ENCODE data around the gene CARS1.
A peak's percentile ranks its signal among the peaks of the same experiment; 100 is the strongest.

Gene CARS1

DNA sequence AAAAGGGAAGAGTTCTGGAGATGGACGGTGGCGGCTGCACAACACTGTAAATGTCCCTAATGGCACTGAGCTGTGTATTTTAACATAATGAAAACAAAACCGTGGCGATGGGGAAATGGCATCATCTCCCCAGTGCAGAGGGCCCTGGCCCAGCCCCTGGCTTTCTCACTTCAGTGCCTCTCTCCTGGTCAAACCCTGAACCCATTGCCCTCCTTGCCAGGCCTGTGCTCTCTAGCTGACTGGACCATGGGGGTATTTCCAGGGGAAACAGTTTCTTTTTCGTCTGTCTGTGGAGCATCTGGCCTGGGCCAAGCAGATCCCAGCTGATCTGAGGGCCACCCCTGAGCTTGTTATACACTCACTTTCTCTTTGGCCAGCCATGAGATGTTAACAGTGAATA, 47.7 kb downstream of the CARS1 start:
- DNase-seq (ENCODE audit: low read depth in 2 of 2) = no peak

DNA sequence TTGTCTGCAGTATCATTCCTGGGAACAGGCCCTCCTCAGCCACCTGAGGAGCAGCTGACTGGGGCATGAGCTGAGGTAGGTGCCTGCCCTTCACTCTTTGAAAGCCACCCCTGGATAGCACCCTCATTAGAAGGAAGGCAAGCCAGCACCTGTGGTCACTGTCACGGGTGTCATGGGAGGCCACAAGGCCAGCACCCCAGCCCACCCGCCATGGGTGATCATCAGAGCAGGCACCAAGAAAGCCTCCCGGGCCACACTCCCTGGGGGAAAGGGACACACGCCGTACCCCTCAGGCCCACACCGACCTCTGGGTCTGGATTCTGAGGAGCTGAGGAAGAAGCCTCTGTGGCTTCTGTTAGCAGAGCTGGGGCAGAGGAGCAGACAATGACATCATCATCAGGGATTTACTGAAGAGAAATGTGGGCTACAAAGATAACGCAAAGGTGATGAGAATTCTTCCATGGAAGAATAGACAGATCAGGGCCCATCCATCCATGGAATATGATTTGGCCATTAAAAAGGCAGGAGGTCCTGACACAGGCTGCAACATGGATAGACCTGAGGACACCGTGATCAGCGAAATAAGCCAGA, 48.4 kb downstream of the CARS1 start:
- no peak for DNase-seq (ENCODE audit: low read depth in 2 of 2)

DNA sequence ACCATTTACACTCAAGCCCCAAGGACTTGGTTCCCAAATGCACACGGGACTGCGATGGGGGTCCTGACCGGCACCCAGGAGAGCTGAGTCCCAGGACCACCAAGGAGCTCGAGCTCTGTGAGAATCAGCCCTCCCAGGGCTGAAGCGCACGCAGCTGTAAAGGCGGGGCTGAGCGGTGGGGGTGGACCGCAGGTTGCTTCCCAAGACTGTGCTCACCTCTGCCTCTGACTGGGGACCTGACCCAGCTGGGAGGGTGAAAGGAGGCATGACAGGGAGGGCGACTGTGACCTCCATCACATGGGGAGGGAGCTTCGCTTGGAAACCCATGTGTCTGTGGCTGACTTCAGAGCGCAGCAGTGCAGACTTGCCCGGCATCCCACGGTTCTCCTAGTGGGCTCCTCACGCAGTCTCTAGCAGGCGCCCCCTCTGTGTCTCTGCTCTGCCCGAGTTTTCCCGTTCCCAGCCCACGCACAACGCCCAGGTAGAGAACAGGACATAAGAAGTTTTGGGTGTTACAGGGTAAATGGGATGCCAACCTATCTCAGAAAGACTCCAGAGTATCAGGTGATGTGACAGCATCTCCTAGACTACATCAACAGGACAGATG, 49.7 kb downstream of the CARS1 start:
- DNase-seq (ENCODE audit: low read depth in 2 of 2) = no peak

DNA sequence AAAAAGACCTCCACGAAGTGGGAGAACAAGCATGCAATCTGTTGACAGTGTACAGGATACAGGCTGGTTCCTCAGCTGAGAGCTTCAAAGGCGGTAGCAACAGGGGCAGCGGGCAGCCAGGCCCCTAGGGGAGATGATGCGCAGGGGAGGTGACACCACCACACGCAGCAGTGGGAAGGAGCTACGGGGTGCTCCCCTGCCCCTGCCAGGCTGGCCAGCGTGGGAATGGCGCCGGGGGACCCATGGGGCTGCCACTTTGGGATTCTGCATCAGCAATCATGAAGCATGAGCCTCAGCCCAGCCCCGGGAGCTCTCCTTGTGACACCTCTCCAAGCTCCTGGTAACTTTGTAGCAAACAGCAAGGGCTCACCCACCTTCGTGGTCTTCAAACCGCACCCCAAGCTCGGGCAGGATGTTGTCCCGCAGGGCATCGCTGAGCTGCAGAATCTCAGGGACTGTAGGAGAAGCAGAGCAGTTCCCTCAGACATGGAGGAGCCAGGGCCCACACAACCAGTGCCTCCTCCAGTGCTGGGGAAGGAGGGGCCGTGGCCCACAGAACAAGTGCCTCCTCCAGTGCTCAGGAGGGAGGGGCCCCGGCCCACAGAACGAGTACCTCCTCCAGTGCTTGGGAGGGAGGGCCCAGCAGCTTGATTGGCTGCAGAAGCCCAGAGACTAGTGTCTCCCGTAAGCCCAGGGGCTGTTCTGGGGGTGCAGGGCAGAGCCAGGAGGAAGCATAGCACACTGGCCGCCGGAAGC, 50.5 kb downstream of the CARS1 start:
- DNase-seq (ENCODE audit: low read depth in 2 of 2) = no peak

DNA sequence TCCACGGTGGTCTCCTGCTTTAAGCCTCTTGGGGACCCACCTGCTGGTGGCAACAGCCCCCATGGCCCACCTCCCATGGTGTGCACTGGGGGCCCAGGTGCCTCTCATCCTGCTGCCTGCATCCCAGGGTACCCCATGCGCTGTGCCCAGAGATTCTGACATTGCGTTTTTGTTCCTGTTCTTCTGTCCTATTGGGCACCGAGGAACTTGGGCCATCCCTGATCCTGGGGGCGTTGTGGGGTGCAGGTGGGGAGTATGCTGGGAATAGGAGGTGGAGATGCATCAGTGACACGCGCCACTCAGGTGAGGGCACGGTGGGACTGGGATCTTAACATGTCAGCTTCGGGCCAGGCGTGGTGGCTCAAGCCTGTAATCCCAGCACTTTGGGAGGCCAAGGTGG, 52.7 kb downstream of the CARS1 start:
- no peak for DNase-seq (ENCODE audit: low read depth in 2 of 2)

DNA sequence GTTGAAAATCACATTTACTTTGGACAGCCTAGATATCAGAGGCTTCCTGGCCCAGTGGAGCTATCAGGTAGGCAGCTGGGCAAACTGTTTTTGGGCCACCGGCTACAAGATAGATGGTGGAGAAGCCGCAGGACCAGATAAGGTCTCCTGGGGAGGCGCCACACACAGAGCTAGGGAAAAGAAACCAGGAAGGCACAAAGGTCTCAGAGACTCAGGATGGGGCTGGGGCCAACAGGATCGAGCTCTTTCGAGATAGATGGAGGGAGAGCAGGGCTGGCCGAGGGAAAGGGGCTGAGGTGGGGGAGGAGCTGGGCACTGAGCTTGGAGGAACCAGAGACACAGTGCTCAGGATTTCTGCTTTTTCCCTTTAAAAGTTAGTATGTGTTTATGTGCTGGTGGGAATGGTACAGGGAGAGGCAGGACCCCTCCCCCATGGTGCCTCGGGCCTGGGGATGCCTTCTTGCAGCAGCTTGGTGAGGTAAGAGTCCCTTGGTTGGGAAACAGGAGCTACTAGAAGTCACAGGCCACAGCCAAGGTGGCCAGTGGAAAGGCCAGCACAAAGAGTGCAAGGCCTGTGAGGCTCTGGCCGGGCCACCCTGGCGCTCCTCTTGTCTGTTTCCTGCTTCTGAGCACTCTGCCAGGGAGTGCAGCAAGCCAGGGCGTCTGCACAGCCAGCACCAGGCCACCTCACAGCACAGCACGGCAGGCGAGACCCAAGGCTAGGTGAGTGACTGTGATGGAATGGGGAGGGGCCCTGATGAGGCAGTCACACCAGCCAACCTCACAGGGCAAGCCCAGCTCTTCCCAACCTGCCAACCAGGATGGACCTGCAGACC, 53.6 kb downstream of the CARS1 start:
- DNase-seq (ENCODE audit: low read depth in 2 of 2) = no peak

DNA sequence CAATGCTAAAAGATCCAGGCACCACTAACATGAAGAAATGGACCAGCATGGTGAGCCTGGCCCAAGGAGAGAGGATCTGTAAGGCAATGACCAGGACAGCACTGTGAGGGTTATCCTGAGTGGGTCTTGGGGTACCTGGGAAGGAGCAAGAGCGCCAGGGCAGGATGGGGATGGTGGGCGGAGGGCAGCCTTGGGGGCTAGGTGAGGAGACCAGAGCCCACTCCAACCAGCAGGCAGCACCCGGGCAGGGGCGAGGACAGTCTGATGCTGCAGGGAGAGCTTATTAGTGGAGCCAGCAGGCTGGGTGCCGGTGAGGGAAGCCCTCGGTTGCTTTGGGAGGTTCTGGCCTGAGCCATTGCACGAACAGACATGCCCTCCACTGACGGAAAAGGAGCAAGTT, 54.4 kb downstream of the CARS1 start:
- DNase-seq (ENCODE audit: low read depth in 2 of 2) = no peak

DNA sequence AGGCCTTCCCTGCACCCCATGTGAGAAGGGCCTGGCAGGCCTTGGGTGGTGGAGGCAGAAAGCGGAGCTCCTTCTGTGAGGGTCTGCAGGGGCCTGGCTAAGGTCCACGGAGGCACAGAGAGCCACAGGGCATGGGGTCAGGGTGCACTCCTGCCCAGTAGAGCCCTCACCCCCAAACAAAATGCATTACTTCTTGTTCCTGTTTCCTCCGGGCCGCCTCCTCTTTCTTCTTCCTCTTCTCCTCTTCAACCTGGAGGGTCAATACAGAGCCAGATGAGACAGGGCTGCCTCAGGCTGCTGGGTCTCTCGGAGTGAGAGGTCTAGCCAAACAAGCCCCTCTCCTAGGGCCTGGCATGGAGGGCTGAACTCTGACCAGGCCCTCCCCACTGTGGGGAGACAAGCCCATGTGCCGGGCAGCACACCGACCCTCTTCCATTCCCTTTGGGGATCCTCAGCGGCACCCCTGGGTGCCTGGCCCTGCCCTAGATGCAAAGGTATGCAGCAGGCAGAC, 54.8 kb downstream of the CARS1 start:
- DNase-seq (ENCODE audit: low read depth in 2 of 2) = no peak

DNA sequence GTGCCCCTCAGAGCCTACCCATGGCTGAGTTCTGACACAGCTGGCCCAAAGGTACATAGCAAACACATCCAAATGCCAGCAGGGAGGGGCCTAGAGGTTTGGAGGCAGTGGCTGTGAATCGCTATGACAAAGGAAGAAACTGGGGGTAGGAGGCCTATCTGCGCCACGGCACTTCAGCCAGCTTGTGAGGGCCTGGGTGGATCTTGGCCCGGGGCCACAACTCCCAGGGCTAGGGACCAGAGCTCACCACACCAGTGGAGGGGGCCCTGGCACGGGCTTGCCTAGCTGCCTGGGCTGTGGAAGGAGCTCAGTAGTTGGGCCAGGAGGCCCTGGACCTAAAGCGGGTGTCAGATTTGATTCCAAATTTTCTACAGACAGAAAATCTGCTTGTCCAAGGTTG, 55.7 kb downstream of the CARS1 start:
- DNase-seq (ENCODE audit: low read depth in 2 of 2) = no peak

DNA sequence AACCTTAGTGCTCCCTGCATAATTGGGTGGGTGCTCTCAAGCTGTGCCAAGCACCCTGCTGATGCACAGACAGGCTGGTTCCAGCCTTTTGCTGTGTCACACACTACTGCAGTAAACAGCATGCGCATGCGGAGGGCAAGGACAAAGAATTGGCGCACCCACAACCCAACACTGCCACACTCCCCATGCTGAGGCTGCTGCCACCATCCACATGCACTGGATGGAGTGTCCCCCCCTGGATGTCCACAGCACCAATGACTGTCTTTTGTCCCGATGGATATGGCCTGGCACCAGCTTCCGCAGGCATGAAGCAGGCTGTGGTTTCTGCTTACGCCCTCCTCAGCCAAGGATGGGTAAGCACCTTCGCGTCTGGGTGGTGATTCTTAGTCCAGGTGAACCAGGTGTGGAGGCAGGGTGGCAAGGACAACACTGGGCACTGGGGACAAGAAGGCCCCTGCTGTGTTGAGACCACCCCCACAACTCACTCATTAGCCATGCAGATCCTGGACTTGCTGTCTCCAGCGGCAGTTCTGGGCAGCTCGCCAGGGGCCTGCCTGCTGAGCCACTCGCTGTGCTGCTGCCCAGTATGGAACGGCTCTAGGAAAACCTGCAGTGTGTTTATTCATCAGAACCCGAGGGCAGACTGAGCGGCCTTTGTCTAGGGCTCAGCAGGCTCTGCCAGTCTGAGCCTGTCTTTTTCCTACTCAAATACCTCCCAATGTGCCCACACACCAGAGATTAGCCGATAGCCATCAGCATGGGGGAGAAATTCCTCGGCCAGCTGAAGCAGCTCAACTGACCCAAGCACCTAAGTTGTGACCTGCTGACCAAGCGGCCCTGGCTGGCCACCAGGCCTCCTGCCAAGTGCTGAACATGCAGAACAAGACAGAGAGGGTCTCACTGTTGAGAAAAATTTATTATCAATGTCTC, 56.9 kb downstream of the CARS1 start:
- no peak for DNase-seq (ENCODE audit: low read depth in 2 of 2)

DNA sequence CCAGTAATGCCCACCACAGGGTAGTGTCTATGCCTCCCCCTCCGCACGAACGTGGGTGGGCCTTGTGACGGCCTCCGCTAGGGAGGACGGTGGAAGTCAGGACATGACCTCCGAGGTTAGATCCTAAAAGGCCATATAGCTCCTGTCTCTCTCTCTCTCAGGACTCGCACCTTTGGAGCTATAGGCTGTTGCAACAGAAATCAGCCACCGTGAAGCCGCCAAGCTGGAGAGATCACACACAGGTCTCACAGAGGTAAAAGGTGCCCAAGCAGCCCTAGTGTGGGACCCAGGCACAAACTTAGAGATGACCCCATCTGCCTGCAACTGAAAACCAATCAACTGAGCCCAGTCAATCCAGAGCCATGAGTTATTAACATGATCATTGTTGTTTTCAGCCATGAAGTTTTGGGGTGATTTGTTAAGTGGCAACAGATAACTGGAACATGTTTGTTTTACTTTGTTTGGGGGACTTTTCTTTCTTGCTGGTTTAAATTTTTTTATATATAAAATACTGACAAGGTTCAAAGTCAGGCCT, 57.7 kb downstream of the CARS1 start:
- DNase-seq (ENCODE audit: low read depth in 2 of 2) = no peak

DNA sequence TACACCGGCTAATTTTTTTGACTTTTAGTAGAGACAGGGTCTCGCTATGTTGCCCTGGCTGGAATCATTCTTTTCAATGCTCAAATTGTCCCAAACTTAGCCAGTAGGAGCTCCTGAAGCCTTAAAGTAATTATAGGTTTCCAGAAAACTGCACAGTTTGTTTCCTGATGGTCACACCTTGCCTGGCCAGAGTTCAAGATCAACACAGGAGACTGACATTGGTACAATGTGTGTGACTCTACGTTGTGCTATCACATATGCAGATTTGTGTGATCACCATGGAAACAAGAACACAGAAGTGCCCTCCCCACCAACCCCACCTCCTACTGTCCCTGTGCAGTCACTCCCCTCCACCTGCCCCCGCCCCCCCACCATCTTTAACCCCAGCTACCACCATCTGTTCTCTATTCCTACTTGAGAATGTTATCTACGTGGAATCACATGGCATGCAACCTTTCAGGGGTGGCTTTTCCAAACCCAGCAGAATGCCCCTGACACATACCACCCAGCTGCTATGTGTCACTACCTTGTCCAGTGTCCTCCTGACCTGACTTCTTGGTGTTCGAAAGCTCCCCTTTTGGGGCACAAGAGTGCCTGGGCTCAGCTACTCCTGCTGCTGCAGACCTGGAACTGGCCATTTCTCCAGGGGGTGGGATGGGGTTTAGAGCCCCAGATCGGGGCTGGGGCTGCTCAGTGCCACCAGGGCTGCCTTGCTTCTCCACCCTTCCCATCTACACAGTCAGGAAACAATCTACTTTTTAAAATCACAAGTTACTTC, 59.0 kb downstream of the CARS1 start:
- DNase-seq (ENCODE audit: low read depth in 2 of 2) = no peak

DNA sequence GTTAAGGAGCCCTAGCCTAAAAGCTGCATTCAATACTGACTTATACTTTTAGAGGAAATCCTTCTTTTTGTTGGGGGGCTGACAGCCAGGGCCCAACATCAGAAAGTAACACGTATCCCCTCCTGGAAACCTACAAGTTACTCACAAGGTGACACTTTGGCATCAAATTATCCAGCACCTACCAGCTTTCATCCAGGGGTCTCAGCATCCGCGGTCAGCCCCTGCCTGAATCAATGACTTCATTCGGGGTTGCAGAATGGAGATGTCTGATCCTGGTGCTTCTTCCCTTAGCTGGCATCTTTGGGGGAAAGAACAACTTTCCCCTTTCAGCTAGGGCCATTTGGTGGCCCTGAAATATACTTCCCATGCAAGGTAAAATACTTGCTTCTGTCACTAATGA, 59.8 kb downstream of the CARS1 start:
- DNase-seq (ENCODE audit: low read depth in 2 of 2) = no peak

DNA sequence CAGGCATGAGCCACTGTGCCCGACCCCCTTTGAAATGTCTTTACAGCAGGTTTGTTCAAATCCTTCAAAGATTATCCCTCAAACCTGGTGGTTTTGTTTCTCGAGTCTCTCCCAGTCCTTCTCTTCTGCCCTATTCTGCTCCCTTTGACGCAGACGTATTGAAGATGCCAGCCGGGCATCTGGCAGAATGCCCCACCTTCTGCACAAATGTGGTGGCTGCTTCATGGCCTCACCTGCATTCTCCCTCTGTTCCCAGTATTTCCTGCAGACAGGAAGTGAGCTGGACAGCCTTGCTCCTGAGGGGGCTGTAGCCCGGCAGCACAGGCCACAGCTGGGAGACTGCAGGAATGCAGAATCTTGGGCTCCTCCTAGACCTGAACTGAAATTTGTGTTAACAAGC, 60.2 kb downstream of the CARS1 start:
- no peak for DNase-seq (ENCODE audit: low read depth in 2 of 2)

DNA sequence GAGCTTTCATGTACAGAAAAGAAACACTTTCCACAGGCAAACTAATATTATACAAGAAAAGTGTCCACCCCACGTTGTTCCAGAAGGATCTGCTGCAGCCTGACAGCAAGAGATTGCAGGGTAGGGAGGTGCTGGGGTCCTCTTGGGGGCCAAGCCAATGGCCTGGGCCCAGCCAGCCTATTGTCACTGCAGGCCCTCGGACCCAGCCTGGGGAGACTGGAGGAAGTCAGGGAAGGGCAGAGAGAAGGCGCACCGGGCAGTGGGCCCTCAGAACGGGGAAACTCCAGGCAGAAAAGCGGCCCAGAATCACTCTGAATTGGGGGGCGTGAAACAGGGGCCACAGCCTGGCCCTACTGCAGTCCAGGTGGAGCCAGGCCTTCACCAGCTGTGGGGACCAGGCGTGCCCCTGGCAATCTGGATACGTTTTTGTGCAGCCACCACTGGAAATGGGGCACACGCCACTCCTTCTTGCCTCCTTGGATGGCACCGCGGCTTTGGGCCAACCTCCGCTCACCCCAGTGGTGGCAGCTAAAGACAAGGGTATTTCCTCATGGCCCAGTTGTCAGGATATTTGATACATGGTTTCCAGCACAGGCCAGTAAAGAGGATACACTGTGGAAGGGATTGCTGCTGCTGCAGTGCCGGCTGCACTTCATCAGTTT, 61.2 kb downstream of the CARS1 start:
- no peak for DNase-seq (ENCODE audit: low read depth in 2 of 2)

DNA sequence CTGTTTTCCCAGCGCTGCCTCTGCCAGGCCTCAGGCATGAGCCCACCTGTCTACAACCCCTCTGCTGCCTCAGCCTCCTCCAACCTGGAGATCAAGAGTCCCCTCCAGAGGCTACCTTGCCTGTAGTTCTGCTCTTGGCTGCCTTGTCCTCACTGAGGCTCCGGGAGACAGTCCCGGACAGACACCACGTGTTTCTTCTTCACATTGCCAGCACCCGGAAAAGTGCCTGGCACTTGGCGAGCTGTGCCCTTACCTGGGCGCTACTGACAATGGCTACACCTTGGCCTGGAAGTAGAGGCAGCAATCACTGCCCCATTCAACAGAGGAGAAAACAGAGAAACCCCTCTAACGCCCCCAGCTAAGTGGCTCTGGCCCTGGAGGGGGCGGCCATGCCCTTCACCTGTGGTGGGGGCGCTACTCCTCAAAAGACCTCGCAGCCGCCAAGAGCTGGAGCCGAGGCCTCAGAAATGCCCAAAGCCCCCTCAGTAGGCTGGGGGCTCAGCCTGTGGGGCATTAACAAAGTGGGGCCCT, 62.1 kb downstream of the CARS1 start:
- DNase-seq (ENCODE audit: low read depth in 2 of 2) = no peak

DNA sequence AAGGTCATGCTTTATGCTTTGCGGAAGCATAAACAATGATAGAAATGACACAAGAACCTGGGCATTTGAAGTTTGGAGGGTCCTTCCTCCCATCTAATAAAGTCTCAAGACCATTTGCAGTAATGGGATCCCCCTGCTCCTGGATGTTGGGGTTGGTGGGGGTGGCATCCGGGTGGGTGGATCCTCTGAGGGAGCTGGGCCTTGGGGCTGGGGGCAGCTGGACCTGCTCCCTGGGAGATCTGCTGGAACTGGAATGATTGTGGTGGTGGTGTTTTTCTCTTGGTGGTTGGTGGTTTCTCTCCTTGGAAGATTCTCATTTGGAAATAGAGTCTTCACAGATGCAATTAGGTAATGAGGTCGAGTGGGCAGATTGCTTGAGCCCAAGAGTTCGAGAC, 62.9 kb downstream of the CARS1 start:
- no peak for DNase-seq (ENCODE audit: low read depth in 2 of 2)

DNA sequence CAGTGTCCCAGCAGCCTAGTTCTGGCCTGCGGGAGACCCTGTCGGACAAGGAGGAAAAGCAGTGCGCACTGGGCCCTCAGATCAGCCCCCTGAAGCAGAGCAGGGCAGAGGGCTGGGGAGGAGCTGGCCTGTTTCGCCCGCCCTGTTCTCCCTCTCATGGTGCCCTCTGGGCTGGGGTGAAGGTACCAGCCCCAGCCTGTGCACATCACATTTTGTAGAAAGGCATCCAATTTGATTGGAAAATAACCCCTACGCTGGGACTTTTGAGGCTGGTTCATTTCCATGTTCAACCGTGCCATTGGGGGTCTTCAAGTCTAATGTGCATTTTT, 64.3 kb downstream of the CARS1 start:
- DNase-seq (ENCODE audit: low read depth in 2 of 2) = no peak

DNA sequence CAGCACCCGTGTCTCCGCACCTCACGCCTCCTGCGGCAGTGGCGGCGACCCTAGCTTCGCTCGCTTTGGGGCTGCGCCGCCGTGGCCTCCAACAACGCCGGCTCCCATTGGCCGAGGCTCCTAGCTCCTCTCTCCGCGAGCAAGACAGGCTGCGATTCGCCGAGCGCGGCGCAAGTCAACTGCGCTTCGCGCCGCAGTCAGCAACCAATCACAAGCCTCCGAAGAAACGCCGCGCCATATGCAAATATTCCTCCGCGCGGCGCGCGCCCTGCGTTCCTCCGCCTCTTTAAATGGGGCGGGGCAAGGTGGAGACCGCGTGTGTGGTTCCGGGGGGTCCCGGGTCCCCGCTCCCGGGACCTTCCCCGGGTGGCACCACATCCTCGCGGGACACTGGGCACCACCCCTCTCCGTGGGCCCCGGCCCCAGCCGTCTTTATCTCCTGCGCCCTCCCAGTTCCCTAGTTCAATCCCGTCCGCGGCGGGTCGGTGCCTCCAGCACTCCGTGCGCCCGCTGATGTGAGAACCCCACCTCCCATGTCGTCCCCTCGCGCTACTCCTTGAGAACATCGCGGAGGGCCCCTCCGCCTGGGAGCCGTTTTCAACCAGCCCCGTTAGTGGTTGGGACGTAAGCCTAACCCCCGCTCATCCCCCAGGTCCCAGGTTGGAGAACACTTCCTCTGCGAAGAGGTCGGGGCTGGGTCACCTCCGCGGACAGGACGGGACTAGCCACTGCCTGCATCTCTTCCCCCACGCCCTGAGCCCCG, 64.8 kb downstream of the CARS1 start, which contains the start of gene NAP1L4:
Gene NAP1L4, minus strand, starts transcription at position 96 of the 763 bp plus-strand sequence. CDS start 13,109 bp downstream, outside the sequence.
- peak; percentile 85 to 88 for DNase-seq (ENCODE audit: low read depth in 2 of 2)

Measured in fibroblast of skin of left quadriceps (primary cell).